ENCODE results near the gene SOD1.

SOD1 gene

GRCh38 chr21:31659536-31660258 lies at the start of gene SOD1:
TSS of gene SOD1 (plus strand) at chr21:31659693. CDS start at chr21:31659770, 77 bp downstream.
- peak within 1 kb of the TSS; percentile 89 for H3K4me3 ChIP-seq (ENCODE audit: low read depth, low read length)
- 0 out of 2 replicates have a peak, but pooled peaks cover 2% of the 10 kb centered on the region for H3K4me1 ChIP-seq (ENCODE audit: control insufficient read depth, insufficient read depth, low read length)
- peak within 1 kb of the TSS; percentile 89 for H3K27ac ChIP-seq (ENCODE audit: extremely low read depth, low read depth, low read length)
- CTCF ChIA-PET = interaction anchor here (0.8 kb wide), 1 partner anchor 9 kb away, joined by 3 read pairs; no protein-coding TSS in a partner anchor
- no peaks in the 10 kb centered on the region for H3K9me3 ChIP-seq (ENCODE audit: control insufficient read depth, insufficient read depth, low read depth, low read length)
- POLR2A ChIA-PET = interaction anchor here (1.0 kb wide), 1 partner anchor 9 kb away, joined by 3 read pairs; no protein-coding TSS in a partner anchor
- peaks cover 16 to 23% of the 10 kb centered on the region in 2 experiments; a peak in 2 of 3 replicates for H3K36me3 ChIP-seq (ENCODE audit: control insufficient read depth in 2 of 2, insufficient read depth in 1 of 2, low read length in 2 of 2)
- no peak for TF ChIP-seq ZNF140 (tag by site-specific recombination; IDR thresholded peaks at IDR 0.05)
- peak; percentile 90 for TF ChIP-seq GLI4 (tag by site-specific recombination; IDR thresholded peaks at IDR 0.05)
- TF ChIP-seq ZSCAN23 (tag by site-specific recombination; IDR thresholded peaks at IDR 0.05) = peak; percentile 76; the same call in 1 of the 2 replicates
- peak; percentile 73 for TF ChIP-seq ZNF692 (tag by site-specific recombination; IDR thresholded peaks at IDR 0.05)
- TF ChIP-seq GLIS2 (tag by site-specific recombination; IDR thresholded peaks at IDR 0.05) = peak; percentile 89
- no peak for TF ChIP-seq HOXC10 (CRISPR knock-in tag; IDR thresholded peaks at IDR 0.05)
- no peak for TF ChIP-seq ZNF510 (tag by site-specific recombination; IDR thresholded peaks at IDR 0.05; ENCODE audit: insufficient replicate concordance)
- no peak for TF ChIP-seq ZNF175 (tag by site-specific recombination; IDR thresholded peaks at IDR 0.05)
- TF ChIP-seq ZNF664 (tag by site-specific recombination; IDR thresholded peaks at IDR 0.05) = no peak
- no peak for TF ChIP-seq ZNF280C (tag by site-specific recombination; IDR thresholded peaks at IDR 0.05)
- peak; percentile 73 for TF ChIP-seq ZIC2 (tag by site-specific recombination; IDR thresholded peaks at IDR 0.05)
- TF ChIP-seq ZXDB (tag by site-specific recombination; IDR thresholded peaks at IDR 0.05) = peak; percentile 94
- peak; percentile 80 for TF ChIP-seq ZFHX2 (tag by site-specific recombination; conservative IDR thresholded peaks at IDR 0.05)
- peak; percentile 33; the same call in 1 of the 2 replicates for TF ChIP-seq KLF9 (tag by site-specific recombination; IDR thresholded peaks at IDR 0.05; ENCODE audit: low read depth)
- TF ChIP-seq ZNF214 (tag by site-specific recombination; IDR thresholded peaks at IDR 0.05; ENCODE audit: borderline replicate concordance) = no peak
- TF ChIP-seq ZNF24 (tag by site-specific recombination; IDR thresholded peaks at IDR 0.05) = no peak
- peak; percentile 72 for TF ChIP-seq ZNF600 (tag by site-specific recombination; IDR thresholded peaks at IDR 0.05)
- TF ChIP-seq ZNF324 (tag by site-specific recombination; IDR thresholded peaks at IDR 0.05) = peak; percentile 88
- TF ChIP-seq ZNF223 (tag by site-specific recombination; IDR thresholded peaks at IDR 0.05) = no peak
- peak; percentile 90; the same call in 1 of the 2 replicates for TF ChIP-seq SP3 (tag by site-specific recombination; IDR thresholded peaks at IDR 0.05)
- peak; percentile 56; the same call in 1 of the 2 replicates for TF ChIP-seq ZNF394 (tag by site-specific recombination; IDR thresholded peaks at IDR 0.05; ENCODE audit: borderline replicate concordance)
- peak; percentile 70 for TF ChIP-seq ZNF561 (tag by site-specific recombination; IDR thresholded peaks at IDR 0.05; ENCODE audit: borderline replicate concordance)
- no peak for TF ChIP-seq ZNF416 (tag by site-specific recombination; IDR thresholded peaks at IDR 0.05)
- peak; percentile 96 for TF ChIP-seq ZSCAN5A (tag by site-specific recombination; IDR thresholded peaks at IDR 0.05)
- TF ChIP-seq CTCF (tag by site-specific recombination; IDR thresholded peaks at IDR 0.05) = no peak; the same call in 1 of the 2 replicates
- peak; percentile 36 for TF ChIP-seq KLF1 (tag by site-specific recombination; IDR thresholded peaks at IDR 0.05)
- TF ChIP-seq ZNF560 (tag by site-specific recombination; IDR thresholded peaks at IDR 0.05; ENCODE audit: borderline replicate concordance) = no peak
- 0 out of 2 replicates have a peak, but pooled peaks have one; percentile 43 for TF ChIP-seq ZBTB48 (tag by site-specific recombination; IDR thresholded peaks at IDR 0.05)
- TF ChIP-seq ZNF76 (tag by site-specific recombination; IDR thresholded peaks at IDR 0.05; ENCODE audit: borderline replicate concordance, low read depth) = peak; percentile 62; the same call in 1 of the 2 replicates
- TF ChIP-seq OVOL3 (tag by site-specific recombination; IDR thresholded peaks at IDR 0.05) = peak; percentile 47; the same call in 1 of the 2 replicates
- no peak for TF ChIP-seq ZBTB21 (tag by site-specific recombination; IDR thresholded peaks at IDR 0.05)

All from HEK293 (cell line).